Epidermal melanocyte (primary cell): ENCODE data around the gene TRIM77.
"Not testable (repeated sequence)": the region's sequence is repeated elsewhere in the genome, so short reads cannot be mapped to it uniquely, and the experiment has no call there.

Experiments
- DNase-seq: peaks from one replicate; pipeline ENCODE4 v3.0.0; 2011; ENCODE audit warnings: low spot score; ENCODE audit not compliant: insufficient read length

The TRIM77 gene, protein sequence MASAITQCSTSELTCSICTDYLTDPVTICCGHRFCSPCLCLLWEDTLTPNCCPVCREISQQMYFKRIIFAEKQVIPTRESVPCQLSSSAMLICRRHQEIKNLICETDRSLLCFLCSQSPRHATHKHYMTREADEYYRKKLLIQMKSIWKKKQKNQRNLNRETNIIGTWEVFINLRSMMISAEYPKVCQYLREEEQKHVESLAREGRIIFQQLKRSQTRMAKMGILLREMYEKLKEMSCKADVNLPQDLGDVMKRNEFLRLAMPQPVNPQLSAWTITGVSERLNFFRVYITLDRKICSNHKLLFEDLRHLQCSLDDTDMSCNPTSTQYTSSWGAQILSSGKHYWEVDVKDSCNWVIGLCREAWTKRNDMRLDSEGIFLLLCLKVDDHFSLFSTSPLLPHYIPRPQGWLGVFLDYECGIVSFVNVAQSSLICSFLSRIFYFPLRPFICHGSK

DNA sequence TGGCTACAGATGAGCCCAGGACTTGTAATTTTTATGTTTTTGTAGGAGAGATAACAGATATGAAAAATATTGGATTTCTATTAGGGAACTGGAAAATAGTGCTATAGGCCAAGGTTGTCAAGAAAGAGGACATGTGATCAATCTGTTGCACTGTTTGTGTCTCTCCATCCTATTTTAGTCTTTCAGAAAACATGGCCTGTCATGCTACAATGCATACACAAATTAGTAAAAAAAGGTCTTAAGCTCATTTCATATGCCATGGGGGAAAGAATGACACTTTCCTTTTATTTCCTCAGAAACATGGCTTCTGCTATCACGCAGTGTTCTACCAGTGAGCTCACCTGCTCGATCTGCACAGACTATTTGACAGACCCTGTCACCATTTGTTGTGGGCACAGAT, at the start of gene TRIM77:
Gene TRIM77, plus strand, starts transcription at position 301 of the 400 bp plus-strand sequence. Its CDS starts 0 bp downstream, at position 301.
- DNase-seq, result not testable (repeated sequence)

DNA sequence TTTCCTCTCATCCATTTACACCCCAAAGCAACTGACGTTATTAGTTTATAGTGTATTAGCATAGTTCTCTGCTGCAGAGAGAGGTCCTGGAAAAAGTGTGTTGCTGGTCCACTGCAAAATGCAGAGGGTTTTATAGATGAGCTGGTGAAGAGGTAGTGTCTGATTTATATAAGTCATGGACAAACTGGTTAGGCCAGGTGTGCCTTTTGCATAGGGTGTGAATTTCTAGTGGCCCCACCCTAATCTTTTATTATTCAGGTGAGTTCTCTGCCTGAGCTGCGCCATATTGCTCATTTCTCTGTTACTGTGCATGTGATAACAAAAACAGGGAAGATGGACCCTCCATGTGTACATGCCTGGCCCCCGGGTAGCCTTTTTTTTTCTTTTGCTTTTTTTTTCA, 43.1 kb upstream of the TRIM77 start:
- no peak for DNase-seq

DNA sequence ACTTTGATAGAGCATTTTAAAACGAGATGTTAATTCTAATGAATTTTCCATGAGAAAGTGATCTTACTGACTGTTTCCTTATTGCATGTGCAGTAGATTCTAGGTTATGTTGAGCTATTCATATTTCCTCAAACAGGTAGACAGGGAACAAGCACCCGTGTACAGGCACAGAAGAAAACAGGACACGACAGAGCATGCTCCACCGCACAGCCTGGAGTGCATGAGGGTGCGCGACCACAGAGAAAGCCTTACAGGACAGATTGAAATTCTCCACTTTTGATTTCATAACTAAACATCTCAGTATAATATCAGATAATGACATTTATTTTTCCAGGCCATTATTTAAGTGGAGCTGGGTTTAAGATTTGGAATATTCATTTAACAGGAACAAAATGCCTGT, 41.9 kb upstream of the TRIM77 start:
- not testable (repeated sequence) for DNase-seq

DNA sequence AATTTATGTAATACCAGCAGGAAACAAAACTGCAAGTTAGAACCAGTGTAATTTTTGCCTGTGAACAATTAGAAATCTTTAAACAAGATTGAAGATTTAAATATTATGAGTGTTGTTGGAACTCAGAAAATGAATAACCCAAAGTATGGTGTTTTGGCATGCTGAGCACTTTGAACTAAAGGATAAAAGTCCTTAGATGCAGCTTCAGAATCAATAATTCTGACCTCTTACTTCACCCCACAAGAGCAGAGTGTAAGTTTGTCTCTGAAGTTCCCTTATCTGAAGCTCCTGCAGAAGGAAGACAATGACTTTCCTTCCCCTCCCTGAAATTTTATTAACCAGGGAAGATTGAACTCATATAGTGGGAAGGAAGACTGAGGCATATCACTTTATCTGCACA, 40.5 kb upstream of the TRIM77 start:
- not testable (repeated sequence) for DNase-seq

GRCh38 chr11:89669993-89670669, 40.0 kb upstream of the TRIM77 start:
- not testable (repeated sequence) for DNase-seq

DNA sequence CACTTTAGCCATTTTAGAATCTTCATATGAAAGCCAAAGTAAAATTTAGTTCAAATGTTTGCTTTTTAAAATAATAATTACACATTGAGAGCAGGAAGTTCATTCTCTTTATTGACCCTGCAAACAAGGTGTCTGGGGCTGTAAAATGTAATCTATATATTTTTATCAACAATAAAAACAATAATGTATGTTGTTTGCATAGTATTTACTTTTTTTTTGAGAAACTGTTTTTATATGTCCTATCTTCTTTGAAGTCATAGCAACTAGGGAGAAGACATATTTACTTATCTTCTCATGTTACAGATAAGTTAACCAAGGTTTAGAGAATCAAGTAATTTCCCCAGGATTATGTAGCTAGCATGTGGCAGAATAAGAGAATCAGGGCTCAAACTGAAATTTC, 37.6 kb upstream of the TRIM77 start:
- not testable (repeated sequence) for DNase-seq

DNA sequence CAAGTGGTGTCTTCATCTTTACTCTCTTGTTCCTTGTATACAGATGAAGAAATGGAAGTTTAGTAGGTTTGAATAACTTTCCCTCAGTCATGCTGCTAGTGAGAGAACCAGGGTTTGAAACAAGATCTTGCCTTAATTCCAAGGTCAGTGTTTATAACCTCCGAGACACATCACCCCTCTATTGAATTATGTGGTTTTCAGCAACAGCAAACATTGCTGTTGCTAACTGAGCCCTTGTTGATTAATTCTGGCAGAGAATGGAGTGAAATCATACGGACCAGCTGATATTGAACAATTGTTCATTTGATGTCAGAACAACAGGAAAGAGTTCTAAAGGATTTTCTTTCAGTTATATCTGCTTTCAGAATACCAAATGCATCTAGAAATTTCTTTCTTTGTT, 36.7 kb upstream of the TRIM77 start:
- DNase-seq, result not testable (repeated sequence)

DNA sequence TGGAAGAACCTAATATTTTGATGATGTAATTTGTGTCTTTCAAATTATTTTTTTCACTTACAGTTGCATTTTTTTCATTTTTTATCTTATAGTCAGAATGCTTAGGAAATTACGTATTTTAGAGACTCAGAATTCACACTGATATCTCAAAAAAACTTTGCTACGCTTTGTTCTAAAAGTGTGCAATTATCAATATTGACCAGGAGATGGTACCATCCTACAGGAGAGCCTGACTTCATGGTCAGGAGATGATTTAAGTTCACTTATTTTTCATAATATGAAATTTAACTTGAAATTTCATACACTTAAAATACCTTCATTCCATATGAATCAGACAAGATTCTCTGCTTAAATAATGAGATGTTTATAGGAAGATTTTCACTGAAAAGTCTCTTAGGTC, 34.7 kb upstream of the TRIM77 start:
- DNase-seq, result not testable (repeated sequence)

DNA sequence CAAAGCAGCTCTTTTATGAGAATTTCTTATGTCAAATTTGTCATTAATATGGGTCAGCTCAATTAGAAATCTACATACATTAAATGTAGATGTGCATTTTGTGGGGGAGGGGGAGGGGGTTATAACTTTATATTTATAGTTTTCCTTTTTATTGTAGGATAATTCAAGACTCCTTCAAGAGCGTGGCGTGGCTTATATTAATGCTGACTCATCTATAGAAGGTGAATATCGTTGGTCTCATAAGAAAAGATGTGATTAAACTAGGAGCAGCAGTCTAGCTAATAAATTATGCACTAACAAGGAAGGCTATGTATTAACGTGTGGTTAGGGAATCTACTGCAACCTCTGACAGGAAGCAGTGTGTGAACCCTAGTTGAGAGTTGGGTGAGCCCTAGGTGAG, 34.2 kb upstream of the TRIM77 start:
- not testable (repeated sequence) for DNase-seq

- DNase-seq, result not testable (repeated sequence)
Measured at GRCh38 chr11:89707080-89707479, 3.0 kb upstream of the TRIM77 start.

- not testable (repeated sequence) for DNase-seq
Measured at GRCh38 chr11:89724866-89725498, 14.9 kb downstream of the TRIM77 start.

DNA sequence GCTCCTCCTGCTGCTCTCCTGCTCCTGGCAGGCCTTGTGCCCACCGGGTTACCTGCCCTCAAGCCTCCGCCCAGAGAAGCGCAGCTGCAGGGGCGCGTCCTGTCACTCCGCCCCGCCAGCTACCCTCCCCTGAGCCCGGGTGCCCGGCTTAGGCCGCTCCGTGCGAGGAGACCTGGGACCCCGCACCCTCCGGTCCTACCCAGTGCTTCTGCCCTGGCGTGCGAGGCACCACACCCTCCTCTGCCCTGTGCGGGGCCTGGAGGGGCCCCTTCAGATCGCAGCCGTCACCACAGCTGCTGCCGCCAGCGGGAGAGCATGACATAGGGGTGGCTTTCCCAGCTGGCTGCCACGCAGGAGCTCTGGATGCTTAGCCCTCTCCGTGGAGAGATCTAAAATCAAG, 20.1 kb downstream of the TRIM77 start:
- DNase-seq, result not testable (repeated sequence)

- DNase-seq, result no peak
Measured at GRCh38 chr11:89736566-89736965, 26.5 kb downstream of the TRIM77 start.

DNA sequence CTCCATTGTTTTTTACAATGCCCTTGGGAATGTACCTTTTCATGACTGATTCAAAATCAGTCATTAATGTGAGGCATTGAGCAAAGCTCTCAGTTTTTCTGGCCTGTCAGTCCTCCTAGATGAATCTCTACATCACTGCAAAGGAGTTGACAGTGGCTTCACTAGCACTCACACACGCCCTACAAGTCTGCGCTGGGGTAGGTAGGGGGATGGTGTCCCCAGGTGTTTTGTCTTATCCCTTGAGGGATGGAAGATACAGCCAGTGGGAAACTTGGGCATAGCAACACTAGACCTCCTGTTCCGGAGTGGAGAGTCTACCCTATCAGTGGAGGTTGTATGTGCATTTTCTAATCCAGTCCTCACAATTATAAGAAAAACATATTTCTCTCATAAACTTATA, 27.0 kb downstream of the TRIM77 start:
- DNase-seq, result no peak

GRCh38 chr11:89741406-89741805, 31.3 kb downstream of the TRIM77 start:
- DNase-seq, result not testable (repeated sequence)

DNA sequence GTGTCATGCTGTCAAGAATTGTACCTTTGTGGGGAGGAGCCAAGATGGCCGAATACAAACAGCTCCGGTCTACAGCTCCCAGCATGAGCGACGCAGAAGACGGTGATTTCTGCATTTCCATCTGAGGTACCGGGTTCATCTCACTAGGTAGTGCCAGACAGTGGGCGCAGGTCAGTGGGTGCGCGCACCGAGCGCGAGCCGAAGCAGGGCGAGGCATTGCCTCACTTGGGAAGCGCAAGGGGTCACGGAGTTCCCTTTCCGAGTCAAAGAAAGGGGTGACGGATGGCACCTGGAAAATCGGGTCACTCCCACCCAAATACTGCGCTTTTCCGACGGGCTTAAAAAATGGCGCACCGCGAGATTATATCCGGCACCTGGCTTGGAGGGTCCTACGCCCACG, 34.1 kb downstream of the TRIM77 start:
- DNase-seq, result not testable (repeated sequence)

GRCh38 chr11:89750822-89751221, 40.7 kb downstream of the TRIM77 start:
- not testable (repeated sequence) for DNase-seq
